Ramos (cell line): ENCODE data around the gene LMTK3.

Source experiments
- in situ Hi-C: fragments of 300-500 bp; cut with MboI; formaldehyde crosslinking; loops from one replicate; pipeline ENCODE4 v1.14.3; 2022; ENCODE audit warnings: low sequenced_read_pairs; ENCODE audit not compliant: unreplicated experiment

LMTK3 gene, protein sequence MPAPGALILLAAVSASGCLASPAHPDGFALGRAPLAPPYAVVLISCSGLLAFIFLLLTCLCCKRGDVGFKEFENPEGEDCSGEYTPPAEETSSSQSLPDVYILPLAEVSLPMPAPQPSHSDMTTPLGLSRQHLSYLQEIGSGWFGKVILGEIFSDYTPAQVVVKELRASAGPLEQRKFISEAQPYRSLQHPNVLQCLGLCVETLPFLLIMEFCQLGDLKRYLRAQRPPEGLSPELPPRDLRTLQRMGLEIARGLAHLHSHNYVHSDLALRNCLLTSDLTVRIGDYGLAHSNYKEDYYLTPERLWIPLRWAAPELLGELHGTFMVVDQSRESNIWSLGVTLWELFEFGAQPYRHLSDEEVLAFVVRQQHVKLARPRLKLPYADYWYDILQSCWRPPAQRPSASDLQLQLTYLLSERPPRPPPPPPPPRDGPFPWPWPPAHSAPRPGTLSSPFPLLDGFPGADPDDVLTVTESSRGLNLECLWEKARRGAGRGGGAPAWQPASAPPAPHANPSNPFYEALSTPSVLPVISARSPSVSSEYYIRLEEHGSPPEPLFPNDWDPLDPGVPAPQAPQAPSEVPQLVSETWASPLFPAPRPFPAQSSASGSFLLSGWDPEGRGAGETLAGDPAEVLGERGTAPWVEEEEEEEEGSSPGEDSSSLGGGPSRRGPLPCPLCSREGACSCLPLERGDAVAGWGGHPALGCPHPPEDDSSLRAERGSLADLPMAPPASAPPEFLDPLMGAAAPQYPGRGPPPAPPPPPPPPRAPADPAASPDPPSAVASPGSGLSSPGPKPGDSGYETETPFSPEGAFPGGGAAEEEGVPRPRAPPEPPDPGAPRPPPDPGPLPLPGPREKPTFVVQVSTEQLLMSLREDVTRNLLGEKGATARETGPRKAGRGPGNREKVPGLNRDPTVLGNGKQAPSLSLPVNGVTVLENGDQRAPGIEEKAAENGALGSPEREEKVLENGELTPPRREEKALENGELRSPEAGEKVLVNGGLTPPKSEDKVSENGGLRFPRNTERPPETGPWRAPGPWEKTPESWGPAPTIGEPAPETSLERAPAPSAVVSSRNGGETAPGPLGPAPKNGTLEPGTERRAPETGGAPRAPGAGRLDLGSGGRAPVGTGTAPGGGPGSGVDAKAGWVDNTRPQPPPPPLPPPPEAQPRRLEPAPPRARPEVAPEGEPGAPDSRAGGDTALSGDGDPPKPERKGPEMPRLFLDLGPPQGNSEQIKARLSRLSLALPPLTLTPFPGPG (N-terminal part only)

DNA sequence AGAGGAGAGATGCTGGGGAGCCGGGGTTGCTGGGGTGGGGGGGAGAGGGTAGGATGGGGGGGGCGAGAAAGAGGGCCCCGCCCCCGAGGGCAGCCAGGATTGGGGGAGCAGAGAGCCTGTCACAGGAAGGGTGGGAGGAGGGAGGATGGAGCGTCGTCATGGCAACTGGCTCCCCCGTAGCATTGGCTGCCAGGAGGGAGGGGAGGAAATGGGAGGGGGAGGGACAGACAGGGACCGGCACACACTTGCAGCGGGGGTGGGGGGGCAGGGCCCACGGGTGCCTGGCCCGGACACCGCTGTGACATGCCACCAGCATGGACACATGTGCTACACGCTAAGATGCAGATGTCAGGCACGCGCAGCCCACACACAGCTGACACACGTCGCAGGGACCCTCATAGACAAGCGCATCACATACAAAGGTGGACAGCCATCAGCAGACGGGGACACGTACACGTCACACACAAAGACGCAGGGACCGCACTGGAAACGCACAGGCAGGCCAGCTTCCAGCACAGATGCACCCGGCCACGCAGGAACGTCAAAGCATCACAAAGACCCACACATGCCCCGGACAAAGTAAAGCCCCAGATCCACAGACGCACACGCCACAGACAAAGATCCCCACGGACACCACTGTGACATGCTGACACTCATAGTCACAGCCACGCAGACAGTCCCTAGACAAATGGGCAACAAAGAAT, at the start of gene LMTK3:
TSS of gene LMTK3 (minus strand) at position 36 of the 704 bp plus-strand sequence. CDS start 259 bp downstream, outside the sequence.
- in situ Hi-C loops = no loop called here

DNA sequence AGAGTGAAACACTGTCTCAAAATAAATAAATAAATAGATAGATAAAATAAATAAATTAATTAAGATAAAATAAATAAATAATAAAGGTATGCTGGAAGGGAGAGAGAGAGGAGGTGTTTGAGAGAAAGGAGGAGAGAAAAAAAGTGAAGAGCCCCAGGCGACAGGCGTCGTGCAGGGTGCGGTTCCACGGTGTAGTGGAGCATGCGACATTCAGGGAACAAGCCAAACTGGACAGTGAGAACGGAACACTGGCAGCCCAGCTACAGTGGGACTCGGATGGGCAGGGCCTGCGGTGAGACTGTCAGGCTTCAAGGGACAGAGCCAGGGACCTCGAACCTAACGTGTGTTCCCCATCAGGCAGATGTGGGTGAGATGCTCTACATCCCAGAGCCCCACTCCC, 49.8 kb upstream of the LMTK3 start:
- in situ Hi-C loops = no loop called here

DNA sequence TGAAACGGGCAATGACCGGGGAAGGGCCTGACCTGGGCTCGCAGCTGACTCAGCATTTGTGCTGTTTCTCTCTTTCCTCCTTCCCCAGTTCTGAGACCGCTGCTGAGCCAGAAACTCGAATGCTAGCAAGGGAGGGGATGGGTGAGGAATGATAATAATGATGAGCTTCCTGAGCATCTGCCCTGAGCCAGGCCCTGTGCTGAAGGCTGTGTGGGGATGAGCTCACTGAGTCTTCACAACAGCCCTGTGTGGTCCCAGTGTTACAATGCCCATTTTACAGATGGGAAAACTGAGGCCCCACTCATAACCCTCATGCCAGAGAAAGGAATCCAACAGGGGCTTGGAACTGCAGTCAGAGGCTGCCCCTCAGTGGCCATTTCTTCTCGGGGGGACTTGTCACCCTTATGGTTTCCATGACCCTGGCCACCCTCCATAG, 48.5 kb upstream of the LMTK3 start:
- in situ Hi-C loops = no loop called here

DNA sequence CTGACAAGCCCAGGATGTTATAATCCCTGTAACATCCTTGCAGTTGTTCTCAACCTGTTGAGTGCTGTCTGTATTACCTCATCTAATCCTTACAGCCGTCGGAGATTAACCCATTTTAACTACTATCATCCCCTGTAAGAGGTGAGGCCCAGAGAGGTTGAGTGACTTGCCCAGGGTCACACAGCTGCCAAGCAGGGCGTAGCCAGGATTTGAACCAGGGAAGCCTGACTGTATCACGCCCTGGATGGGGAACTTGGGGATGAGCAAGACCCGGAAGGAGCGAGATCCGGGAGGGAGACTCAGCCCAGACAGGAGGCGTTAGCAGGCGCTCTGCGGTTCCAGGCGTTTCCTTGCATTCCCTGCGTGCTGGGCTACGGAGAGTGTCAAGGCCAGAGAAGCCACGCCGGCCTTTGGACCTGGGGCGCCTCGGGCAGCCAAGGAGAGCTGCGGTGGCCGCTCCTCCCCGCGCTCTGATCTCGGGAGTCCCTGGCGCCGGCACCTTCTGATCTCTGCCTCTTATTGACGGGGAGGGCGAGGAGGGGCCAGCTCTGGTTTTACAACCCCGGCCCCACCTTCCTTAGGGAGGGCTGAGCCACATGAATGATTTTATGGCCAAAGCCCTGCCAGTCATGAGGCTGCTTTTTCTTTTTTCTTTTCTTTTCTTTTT, 46.5 kb upstream of the LMTK3 start:
- in situ Hi-C loops = no loop called here

DNA sequence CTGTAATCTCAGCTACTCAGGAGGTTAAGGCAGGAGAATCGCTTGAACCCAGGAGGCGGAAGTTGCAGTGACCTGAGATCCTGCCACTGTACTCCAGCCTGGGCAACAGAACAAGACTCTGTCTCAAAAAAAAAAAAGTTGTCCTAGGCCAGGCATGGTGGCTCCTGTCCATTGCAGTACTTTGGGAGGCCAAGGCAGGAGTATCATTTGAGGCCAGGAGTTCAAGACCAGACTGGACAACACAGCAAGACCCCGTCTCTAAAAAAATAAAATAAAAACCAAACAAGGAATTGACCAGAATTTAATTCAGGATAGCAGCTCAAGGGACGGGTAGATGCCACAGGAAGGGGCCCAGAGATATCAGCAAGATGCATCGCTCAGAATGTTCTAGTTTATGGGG, 45.2 kb upstream of the LMTK3 start:
- in situ Hi-C loops = no loop called here

DNA sequence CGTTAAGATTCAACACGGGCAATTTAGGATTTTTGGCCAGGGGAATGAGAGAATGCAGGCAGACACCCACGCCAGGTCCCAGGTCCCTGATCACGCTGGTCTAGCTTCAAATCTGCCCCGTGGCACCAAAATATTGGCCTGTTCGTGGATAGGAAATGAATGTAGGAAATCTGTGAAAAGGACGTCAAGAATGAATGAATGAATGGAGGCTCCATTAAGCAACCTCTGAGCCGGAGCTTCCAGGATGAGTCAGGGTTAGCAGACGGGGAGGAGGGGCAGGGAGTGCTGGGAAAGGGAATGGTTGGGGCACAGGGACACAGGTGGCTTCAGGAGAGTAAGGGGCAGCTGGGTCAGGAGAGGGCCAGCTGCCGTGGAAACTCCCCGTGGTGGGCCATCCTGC, 44.5 kb upstream of the LMTK3 start:
- in situ Hi-C loops = no loop called here

DNA sequence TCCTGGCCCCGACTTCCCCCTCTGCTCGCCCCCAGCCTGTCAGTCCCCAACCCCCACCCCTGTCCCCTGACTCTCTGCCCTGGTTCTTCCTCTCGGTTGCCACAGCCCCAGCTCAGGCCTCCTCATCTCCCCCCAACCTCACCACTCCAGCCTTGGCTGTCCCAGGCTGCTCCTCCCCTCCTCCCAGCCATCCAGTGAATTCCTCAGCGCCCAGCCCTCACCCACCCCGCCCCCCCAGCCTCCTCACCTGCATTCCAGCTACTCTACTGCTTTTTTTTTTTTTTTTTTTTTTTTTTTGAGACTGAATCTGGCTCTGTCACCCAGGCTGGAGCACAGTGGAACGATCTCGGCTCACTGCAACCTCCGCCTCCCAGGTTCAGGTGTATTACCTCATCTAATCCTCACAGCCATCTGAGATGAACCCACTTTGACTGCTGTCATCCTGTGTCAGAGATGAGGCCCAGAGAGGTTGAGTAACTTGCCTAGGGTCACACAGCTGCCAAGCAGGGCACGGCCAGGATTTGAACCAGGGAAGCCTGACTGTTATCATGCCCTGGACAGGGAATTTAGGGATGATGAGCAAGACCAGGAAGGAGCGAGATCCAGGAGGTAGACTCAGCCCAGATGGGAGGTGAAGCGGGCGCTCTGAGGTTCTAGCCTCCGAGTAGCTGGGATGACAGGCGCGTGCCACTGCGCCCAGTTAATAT, 42.9 kb upstream of the LMTK3 start:
- in situ Hi-C loops = no loop called here

DNA sequence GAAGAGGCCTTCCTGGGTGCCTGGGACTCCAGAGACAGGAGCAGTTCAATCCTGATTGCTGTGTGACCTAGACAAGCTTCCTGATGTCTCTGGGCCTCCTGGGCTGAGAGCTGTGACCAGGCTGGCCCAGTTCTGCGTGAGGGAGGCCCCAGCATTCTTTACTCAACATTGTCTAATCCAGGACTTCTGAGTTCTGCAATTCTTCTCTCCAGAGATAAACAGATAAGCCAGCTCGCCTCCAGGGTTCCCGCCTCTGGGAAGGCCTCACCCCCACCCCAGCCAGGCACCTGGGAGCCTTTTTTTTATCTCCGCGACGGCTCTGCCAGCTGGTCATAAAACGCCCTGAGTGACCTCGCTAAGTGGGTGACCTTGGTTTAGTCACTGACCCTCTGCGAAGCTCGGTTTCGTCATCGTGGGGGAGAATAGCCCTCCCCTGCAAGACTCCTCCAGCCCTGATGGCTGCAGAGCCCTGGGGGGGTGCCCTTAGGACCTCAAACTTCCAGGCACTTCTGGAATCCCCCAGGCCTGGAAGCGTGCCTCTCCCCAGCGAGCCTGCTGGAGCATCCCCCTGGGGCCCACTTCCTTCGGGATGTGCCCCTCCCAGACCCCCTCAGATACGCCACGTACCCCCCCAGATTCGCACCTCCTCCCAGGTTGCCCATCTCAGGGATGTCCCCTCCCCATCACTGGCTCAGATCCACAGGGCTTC, 42.2 kb upstream of the LMTK3 start:
- in situ Hi-C loops = no loop called here

DNA sequence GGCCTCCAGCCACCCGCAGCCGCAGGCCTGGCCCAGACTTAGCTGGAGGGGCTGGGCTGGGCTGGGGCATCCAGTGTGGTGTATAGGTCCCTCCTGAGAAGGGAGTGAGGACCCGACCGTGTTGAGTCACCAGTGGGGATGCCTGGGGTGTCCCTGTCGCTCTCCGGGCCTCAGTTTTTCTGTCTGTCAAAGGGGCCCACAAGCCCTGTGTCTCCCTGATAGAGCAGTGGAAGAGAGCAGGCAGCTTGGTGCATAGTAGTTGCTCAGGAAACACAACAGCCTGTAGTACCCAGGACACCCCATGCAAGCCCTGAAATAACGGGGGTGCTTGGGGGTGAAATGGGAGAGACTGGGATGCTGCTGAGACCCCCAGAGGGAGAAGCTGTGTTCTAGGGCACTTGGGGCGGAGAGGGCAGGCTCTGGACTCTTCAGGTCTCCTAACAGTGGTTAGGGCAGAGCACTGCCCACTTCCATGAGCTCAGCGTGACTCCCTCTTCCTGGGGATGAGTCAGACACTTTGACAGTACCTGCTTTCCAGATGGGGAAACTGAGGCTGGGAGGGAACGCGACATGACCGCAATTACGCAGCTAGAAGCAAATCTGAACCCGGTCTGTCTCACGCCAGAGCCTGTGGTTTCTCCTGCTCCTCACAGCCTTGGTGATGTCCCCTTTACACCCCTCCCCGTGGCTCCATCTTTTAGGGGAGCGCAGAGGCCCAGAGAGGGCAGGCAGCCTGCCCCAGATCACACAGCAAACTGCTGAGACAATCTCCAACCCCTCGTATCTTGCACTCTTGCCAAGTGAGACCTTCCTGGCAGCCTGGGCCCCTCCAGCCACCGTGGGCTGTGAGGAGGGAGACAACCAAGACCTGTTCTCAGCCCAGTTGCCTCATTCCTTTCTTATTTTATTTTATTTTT, 41.0 kb upstream of the LMTK3 start:
- in situ Hi-C loops = no loop called here

DNA sequence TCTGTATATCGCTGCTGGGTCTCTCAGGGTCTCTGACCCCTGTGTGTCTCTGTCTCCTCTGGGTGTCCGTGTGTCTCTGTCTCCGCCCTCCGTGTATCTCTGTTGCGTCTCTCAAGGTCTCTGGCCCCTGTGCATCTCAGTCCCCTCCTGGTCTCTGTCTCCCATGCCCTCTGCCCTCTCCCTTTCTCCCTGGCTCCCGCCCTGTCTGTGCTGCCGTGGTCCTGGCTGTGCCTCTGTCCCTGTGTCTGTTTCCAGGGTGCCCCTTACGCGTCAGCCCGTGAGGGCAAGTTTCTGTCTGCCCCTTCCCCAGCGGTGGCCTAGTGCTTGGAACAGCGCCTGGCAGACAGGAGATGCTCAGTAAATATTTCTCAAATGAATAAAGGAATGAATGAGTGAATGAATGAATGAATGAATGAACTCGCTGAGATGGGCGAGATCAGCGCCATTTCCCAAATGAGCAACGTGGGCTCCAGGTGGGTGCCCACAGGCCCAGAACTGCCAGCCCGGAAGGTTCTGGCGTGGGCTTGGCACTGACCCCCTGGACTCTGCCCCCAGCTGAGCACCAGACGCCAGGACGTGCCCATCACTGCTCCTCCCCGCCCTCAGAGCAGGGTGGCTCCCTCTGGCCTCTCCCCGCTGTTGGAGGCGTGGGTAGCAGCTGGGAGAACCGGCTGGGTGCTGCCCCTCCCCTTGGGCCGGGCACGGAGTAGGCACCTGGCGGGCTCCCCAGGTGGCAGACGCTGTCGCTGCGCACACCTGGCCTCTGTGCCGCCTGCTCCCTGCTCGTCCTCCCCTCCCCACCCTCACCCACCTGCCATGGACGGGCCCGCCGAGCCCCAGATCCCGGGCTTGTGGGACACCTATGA, 40.0 kb upstream of the LMTK3 start, which contains the start of gene SULT2B1:
TSS of gene SULT2B1 (plus strand) at position 736 of the 866 bp plus-strand sequence. CDS start at position 817, 81 bp downstream.
- in situ Hi-C loops = no loop called here

DNA sequence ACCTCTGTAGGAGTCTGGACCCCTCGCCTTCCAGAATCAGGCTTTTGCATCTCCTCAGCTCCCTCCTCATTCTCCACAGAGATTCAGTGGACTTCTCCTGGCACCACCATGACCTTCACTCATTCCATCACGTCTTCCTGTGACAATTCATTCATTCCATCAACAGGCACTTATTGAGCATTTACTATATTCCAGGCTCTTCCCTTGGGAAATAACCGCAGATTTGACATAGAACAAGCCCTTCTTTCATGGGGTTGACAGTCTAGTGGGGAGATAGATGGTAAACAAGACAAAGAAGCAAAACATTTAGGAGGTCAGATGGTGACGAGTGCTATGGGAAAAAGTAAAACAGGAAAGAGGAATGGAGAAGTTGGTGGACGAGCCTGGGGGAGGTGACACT, 37.7 kb upstream of the LMTK3 start:
- in situ Hi-C loops = loop anchor here (25.0 kb wide), 1 partner anchor 537 kb away; no protein-coding TSS in a partner anchor

DNA sequence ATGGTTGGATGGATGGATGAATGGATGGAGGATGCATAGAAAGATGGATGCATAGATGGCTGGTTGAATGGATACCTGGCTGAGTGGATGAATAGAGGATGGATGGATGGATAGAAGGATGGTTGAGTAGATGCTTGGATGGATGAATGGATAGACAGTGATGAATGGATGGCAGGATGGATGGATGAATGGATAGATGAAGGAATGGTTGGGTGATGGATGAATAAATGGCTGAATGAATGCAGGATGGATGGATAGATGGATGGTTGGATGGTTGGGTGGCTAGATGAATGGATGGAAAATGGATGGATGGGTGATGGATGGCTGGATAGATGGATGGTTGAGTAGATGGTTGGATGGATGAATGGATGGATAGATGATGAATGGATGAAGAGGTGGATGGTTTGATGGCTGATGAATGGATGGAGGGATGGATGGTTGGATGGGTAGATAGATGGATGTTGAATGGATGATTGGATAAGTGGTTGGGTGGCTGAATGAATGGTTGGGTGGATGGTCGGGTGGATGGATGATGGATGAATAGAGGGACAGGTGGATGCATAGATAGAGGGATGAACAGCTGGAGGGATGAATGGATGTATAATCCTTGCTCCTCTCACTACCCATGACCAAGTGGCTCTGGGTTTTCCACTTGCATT, 36.7 kb upstream of the LMTK3 start:
- in situ Hi-C loops = loop anchor here (25.0 kb wide), 1 partner anchor 536 kb away; no protein-coding TSS in a partner anchor

DNA sequence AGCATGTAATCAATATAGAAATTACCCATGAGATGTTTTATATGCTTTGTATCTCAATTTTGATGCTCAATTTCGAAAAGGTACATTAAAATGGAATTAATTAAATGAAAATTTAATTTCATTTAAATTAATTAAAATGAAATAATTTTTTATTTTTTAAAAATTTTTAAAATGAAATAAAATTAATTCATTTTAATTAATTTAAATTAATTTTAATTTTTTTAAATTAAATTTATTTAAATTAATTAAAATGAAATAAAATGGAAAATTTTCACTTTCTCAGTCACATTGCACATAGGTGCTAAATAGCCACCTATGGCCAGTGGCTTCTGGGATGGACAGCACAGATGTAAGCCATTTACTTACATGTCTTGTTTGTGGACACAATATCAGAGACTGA, 36.1 kb upstream of the LMTK3 start:
- in situ Hi-C loops = loop anchor here (25.0 kb wide), 1 partner anchor 535 kb away; no protein-coding TSS in a partner anchor

DNA sequence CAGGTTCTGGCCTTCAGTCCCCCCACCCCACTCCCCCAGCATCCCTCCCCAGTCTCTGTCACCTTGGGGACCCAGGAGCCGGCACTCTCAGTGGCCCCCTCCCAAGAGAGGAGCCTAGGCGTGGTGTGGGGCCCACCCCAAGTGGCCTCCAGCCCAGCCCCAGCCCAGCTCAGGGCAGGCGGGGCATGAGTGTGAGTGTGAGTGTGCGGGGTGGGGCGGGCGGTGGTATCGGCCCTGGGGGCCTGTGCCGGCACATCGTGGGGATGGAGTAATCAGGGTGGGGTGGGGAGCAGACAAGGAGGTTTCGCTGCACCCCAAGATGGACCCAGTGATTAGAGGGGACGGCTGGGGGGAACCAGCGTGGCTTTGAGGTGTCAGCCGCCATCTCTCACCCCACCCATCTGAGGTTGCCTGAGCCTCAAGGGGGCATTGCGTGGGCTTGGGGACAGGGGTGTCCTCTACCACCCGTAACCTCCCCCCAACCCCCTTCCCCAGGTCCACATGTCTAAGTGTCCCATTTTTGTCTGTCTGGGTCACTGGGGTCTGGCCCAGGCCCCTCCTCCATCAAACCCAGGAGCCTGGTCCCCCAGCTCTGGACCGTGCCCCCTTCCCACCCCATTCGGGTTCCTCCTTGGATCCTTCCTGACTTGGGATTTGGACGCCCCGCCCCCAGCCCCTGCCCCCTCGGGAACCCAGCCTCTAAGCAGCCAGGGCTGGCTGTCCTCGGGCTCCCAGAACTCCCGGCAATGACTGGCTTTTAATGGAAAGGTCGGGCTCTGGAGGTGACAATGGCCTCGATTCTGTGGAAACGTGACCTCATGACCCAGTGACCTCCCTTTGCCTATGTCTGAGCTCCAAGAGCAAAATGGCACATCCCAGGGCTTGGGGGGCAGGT, 33.5 kb upstream of the LMTK3 start:
- in situ Hi-C loops = loop anchor here (25.0 kb wide), 1 partner anchor 533 kb away; no protein-coding TSS in a partner anchor
